ENCODE data around the gene GTSE1.
A peak's percentile ranks its signal among the peaks of the same experiment; 100 is the strongest.

The GTSE1 gene

DNA sequence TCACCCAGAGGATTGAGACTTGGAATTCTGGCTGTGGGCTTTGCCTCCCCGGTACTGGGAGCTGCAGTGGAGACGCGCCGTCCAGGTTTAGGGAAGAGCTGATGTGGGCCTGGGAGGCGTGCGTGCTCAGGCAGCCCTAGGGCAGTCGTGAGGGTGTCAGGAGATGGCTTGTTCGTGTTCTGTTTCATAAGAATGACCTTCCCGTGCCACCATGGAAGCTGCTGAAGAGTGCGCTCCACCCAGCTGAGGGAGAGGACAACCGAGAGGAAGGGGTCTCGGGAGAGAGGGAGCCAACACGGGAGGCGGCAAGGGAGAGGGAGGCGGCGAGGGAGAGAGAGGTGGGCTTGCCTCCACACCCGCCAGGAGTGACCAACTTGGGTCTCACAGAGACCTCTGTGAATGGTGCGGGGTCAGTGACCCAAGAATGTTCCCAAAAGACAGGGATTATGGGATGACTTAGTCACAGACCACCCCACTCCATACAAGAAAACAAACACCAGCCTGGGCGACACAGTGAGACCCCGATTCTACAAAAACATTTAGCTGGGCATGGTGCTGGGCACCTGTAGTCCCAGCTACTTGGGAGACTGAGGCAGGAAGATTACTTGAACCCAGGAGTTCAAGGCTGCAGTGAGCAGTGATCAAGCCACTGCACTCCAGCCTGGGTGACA lies 24.2 kb downstream of the GTSE1 start:
- H3K9me3 Mint-ChIP-seq: no peaks in the 10 kb centered on the region
- no peak overlapping the region for H3K27ac Mint-ChIP-seq
- CTCF ChIA-PET: no interaction called here
- H3K36me3 Mint-ChIP-seq: peaks cover 77% of the 10 kb centered on the region
- DNase-seq: no peak
- no peaks in the 10 kb centered on the region for H3K27me3 Mint-ChIP-seq
- no peaks in the 10 kb centered on the region for H3K4me1 Mint-ChIP-seq
- H3K4me3 Mint-ChIP-seq: no peak overlapping the region

DNA sequence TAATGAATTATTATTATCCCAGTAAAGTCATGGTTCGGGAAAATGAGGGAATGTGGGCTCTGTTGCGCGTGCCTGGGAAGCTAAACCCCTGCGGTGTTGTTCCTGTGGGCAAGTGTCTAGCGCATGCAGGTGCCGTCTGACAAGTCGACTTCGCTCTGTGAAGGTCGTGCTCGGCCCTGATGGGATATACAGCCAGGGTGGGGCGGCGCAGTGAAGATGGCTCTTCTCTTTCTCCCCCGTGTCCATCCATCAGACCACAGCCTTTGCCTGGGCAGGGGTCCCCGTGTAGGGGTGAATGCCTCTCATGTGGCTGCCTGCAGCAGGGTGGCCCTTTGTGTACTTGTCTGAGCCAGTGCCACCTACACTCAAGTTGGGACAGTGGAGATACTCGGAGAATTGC lies 26.0 kb downstream of the GTSE1 start:
- Mint-ChIP-seq H3K27me3 (no peaks in the 10 kb centered on the region), H3K27ac (no peak overlapping the region), H3K9me3 (no peaks in the 10 kb centered on the region), H3K4me1 (no peaks in the 10 kb centered on the region), H3K4me3 (no peak overlapping the region), H3K36me3 (peaks cover 69% of the 10 kb centered on the region)
- no peak for DNase-seq
- CTCF ChIA-PET: no interaction called here

- Mint-ChIP-seq H3K27me3 (no peaks in the 10 kb centered on the region), H3K4me3 (no peak overlapping the region), H3K4me1 (no peaks in the 10 kb centered on the region), H3K9me3 (no peaks in the 10 kb centered on the region), H3K27ac (no peak overlapping the region), H3K36me3 (peaks cover 69% of the 10 kb centered on the region)
- no peak for DNase-seq
- CTCF ChIA-PET: no interaction called here
These were observed 26.5 kb downstream of the GTSE1 start for GRCh38 chr22:46323162-46323561.

- H3K27ac Mint-ChIP-seq: no peak overlapping the region
- CTCF ChIA-PET: no interaction called here
- H3K27me3 Mint-ChIP-seq: no peaks in the 10 kb centered on the region
- H3K36me3 Mint-ChIP-seq: peaks cover 65% of the 10 kb centered on the region
- no peak overlapping the region for H3K4me3 Mint-ChIP-seq
- DNase-seq: no peak
- no peaks in the 10 kb centered on the region for H3K9me3 Mint-ChIP-seq
- H3K4me1 Mint-ChIP-seq: no peaks in the 10 kb centered on the region
These were observed 29.5 kb downstream of the GTSE1 start for GRCh38 chr22:46326066-46326680.

DNA sequence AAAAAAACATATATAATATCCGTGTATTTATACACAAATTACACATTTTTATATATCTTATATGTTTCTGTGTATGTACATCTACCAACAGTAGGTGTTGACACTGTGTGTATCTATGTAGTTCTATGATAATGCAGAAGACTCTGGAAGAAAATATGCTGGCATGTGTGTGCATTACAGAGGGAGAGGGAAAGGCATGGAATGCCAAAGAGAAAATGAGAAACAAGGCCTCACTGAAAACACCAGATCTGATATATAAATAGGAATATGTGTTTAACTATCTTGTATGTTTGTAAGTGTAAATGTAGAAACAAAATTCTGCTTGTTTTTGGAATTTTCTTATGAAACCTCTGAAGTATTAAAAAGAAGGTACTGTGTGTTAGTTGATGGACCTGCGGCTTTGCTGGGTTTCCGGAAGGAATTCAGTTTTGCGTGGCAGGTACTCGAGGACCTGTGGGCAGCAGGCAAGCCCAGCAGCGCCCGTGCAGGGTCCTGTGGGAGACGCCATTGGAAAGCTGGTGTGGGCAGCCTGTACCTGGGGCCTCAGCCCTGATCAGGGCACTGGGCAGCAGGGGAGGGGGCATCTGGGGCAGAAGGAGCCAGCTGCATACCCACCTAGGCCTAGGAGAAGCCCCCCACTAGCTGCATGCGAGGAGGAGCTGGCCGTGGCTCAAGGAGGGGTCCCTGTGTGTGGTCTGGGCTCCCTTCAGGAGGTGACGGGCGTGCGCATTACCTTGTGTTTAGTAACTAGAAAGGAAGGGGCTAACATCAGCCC lies 31.2 kb downstream of the GTSE1 start:
- H3K9me3 Mint-ChIP-seq: no peaks in the 10 kb centered on the region
- no peak overlapping the region for H3K4me3 Mint-ChIP-seq
- no peaks in the 10 kb centered on the region for H3K4me1 Mint-ChIP-seq
- peak overlapping the region; percentile 60 for H3K27ac Mint-ChIP-seq
- peaks cover 61% of the 10 kb centered on the region for H3K36me3 Mint-ChIP-seq
- CTCF ChIA-PET: interaction anchor here (1.7 kb wide), 1 partner anchor 315 kb away, joined by 3 read pairs; no protein-coding TSS in a partner anchor
- DNase-seq: no peak
- no peaks in the 10 kb centered on the region for H3K27me3 Mint-ChIP-seq

DNA sequence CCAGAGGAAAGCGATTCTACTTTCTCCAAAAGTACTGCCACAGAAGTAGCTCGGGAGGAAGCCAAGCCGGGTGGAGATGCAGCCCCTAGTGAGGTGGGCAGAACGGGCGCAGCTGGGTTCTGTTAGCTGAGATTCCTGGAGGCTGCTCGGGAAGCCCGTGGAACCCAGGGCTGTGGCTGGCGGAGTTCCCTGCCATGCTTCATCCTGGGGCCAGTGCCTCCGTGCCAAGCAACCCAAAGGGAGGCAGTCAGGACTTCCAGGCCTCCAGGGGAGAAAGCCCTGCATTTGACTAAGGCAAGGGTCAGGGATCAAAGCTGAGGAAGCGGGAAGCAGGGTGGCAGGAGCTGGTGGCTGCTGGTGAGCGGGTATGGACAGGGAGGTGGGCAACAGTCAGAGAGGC lies 32.1 kb downstream of the GTSE1 start:
- peaks cover 63% of the 10 kb centered on the region for H3K36me3 Mint-ChIP-seq
- no peaks in the 10 kb centered on the region for H3K9me3 Mint-ChIP-seq
- DNase-seq: no peak
- H3K4me3 Mint-ChIP-seq: no peak overlapping the region
- no peaks in the 10 kb centered on the region for H3K27me3 Mint-ChIP-seq
- no peak overlapping the region for H3K27ac Mint-ChIP-seq
- H3K4me1 Mint-ChIP-seq: no peaks in the 10 kb centered on the region
- CTCF ChIA-PET: interaction anchor here (1.7 kb wide), 1 partner anchor 316 kb away, joined by 3 read pairs; no protein-coding TSS in a partner anchor

GRCh38 chr22:46329616-46330015 lies 32.9 kb downstream of the GTSE1 start:
- CTCF ChIA-PET: interaction anchor here (1.7 kb wide), 1 partner anchor 316 kb away, joined by 3 read pairs; no protein-coding TSS in a partner anchor
- DNase-seq: no peak
- peaks cover 5% of the 10 kb centered on the region for H3K4me1 Mint-ChIP-seq
- H3K36me3 Mint-ChIP-seq: peaks cover 55% of the 10 kb centered on the region
- H3K27me3 Mint-ChIP-seq: no peaks in the 10 kb centered on the region
- H3K9me3 Mint-ChIP-seq: no peaks in the 10 kb centered on the region
- no peak overlapping the region for H3K4me3 Mint-ChIP-seq
- H3K27ac Mint-ChIP-seq: no peak overlapping the region

GRCh38 chr22:46330426-46330825 lies 33.8 kb downstream of the GTSE1 start:
- no peak overlapping the region for H3K4me3 Mint-ChIP-seq
- peaks cover 10% of the 10 kb centered on the region for H3K4me1 Mint-ChIP-seq
- H3K9me3 Mint-ChIP-seq: no peaks in the 10 kb centered on the region
- no peak for DNase-seq
- no peaks in the 10 kb centered on the region for H3K27me3 Mint-ChIP-seq
- peaks cover 49% of the 10 kb centered on the region for H3K36me3 Mint-ChIP-seq
- H3K27ac Mint-ChIP-seq: no peak overlapping the region
- CTCF ChIA-PET: no interaction called here

DNA sequence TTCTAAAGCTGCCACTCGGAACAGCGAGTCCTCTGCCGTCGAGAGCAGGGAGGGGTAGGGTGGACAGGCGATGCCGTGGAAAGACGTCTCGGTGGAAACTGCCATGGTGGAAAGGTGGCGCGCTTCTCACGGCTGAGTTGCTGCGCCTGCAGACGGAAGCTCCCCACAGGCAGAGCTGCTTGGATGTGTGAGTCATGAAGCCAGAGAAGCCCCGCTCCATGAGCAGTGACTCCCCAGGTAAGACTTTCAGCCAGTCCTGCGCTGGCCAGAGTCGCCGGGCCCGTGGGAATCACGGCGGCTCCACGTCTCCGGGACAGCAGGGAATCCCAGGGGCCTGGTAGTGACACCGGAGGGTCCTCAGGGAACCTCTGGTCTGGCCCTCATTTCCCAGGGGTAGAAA lies 34.8 kb downstream of the GTSE1 start:
- Mint-ChIP-seq H3K4me1 (peaks cover 14% of the 10 kb centered on the region), H3K27me3 (no peaks in the 10 kb centered on the region), H3K4me3 (no peak overlapping the region), H3K9me3 (no peaks in the 10 kb centered on the region), H3K36me3 (peaks cover 44% of the 10 kb centered on the region), H3K27ac (no peak overlapping the region)
- DNase-seq: no peak
- CTCF ChIA-PET: no interaction called here

DNA sequence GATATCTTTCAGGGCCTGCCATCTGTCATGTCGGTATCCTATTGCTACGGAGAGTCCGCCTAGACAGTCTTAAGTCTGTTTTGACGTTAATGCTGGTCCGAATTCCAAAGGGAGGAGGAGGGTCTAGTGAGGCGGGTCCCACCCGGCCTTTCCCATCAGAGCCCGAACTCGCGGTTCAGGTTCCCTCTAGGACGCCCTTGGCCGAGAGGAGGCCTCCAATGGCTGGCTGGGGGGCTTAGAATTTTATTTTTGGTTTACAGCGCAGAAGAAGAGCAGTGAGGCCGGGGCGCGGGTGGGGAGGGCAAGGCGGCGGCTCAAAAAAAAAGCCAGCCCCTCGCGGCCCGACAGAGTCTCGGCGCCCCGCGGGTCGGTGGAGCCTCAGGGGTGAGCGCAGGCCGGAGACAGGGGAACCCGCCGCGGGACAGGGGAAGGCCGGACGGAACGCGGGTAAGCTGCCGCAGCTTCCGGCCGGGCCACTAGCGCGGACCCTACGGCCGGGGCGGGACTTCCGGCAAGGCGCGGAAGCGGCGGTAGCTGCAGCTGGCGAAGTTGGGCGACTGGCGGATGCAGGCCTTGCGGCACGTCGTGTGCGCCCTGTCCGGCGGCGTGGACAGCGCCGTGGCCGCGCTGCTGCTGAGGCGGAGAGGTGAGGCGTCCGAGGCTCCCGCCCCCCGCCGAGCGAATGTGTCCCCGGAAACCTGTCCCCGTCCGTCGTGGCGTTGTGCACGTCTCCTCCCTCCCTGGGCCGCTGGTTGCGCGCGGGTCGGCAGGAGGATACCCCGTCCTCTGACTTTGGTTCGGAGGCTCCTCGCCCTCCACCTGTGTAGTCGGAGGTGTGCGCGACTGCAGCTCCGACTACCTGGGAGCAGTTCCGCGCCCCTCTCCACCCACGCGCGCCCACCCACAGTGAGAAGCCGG lies 38.8 kb downstream of the GTSE1 start, which contains the start of gene TRMU:
Gene TRMU, plus strand, starts transcription at position 514 of the 918 bp plus-strand sequence. Its CDS starts 51 bp downstream, at position 565.
- H3K4me3 Mint-ChIP-seq: peak within 1 kb of the TSS; percentile 97
- H3K36me3 Mint-ChIP-seq: peaks cover 47% of the 10 kb centered on the region
- CTCF ChIA-PET: interaction anchor here (1.4 to 1.6 kb wide), 2 partner anchors 206 to 213 kb away, joined by 4 to 5 read pairs; no protein-coding TSS in a partner anchor
- DNase-seq: peak; percentile 82
- H3K9me3 Mint-ChIP-seq: no peaks in the 10 kb centered on the region
- H3K27ac Mint-ChIP-seq: peak within 1 kb of the TSS; percentile 93
- H3K4me1 Mint-ChIP-seq: peaks cover 35% of the 10 kb centered on the region
- no peaks in the 10 kb centered on the region for H3K27me3 Mint-ChIP-seq

DNA sequence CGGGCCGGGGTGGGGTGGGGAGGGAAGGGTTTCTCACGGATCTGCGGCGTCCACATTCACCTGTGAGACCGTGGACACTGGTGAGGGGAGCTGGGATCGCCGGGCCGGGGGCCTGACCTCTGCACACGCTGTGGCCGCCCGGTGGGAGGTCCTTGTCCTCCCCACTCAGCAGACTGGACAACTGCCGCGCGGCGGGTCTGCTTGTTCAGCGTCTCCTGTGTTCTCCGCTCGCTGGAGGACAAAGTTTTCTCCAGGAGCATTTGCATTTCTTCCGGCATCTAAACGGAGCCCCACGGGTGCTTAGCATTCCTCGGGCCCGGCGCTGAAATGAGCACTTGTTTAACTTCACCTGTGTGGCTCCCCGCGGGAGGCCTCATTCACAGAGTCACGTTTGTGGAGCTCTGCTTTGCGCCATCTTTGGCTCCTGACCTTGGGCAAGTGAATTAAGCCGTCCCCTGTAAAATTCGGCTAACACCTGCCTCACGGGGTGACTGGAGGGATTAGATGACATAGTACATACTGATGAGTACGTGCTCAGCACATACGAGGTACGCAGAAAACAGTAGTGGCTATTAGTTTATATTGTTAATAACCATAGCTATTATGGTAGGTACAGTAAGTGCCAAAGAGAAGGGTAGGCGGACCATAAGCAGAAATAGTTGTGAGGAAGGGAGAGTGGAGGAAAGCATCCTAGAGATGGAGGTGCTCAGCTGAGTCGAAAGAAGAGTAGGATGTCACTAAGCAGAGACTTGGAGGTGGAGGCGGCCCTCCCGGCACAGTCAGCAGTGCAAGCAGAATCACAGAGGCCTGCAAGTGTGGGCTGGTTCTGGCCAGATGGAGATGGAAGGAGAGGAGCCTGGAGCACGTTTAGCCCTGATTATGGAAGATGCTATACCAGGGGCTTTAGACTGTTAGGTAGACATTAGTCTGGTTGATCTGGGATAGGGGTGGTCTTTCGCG lies 39.7 kb downstream of the GTSE1 start:
- peak overlapping the region; percentile 97 for H3K4me3 Mint-ChIP-seq
- H3K4me1 Mint-ChIP-seq: peaks cover 35% of the 10 kb centered on the region
- H3K27ac Mint-ChIP-seq: peak overlapping the region; percentile 93
- DNase-seq: peak; percentile 45
- no peaks in the 10 kb centered on the region for H3K9me3 Mint-ChIP-seq
- H3K36me3 Mint-ChIP-seq: peaks cover 50% of the 10 kb centered on the region
- CTCF ChIA-PET: interaction anchor here (1.3 to 1.6 kb wide), 3 partner anchors 205 to 214 kb away, joined by 3 to 5 read pairs (median 4); no protein-coding TSS in a partner anchor
- no peaks in the 10 kb centered on the region for H3K27me3 Mint-ChIP-seq

DNA sequence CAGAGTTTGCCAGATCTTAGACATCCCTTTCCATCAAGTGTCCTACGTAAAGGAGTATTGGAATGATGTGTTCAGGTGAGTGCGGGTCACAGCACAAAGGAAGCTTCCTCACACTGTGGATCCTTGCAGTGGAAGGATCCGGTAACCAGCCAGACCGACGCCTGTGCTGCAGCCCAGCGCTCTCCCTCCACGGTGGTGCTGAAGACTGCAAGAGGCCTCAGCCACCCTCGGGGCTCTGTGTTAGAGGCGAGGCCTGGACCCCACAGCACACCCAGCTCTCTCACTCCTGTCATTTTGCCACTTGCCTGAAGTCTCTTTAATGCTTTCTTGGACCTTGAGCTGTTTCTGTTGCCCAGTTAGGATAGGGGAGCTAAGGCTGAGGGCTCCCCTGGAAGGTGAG lies 41.2 kb downstream of the GTSE1 start:
- no peaks in the 10 kb centered on the region for H3K27me3 Mint-ChIP-seq
- no peaks in the 10 kb centered on the region for H3K9me3 Mint-ChIP-seq
- peaks cover 35% of the 10 kb centered on the region for H3K4me1 Mint-ChIP-seq
- H3K27ac Mint-ChIP-seq: no peak overlapping the region
- no peak overlapping the region for H3K4me3 Mint-ChIP-seq
- peaks cover 49% of the 10 kb centered on the region for H3K36me3 Mint-ChIP-seq
- CTCF ChIA-PET: no interaction called here
- DNase-seq: no peak

- no peaks in the 10 kb centered on the region for H3K9me3 Mint-ChIP-seq
- H3K4me3 Mint-ChIP-seq: no peak overlapping the region
- H3K4me1 Mint-ChIP-seq: peaks cover 35% of the 10 kb centered on the region
- no peak overlapping the region for H3K27ac Mint-ChIP-seq
- no peaks in the 10 kb centered on the region for H3K27me3 Mint-ChIP-seq
- peaks cover 47% of the 10 kb centered on the region for H3K36me3 Mint-ChIP-seq
- CTCF ChIA-PET: no interaction called here
- DNase-seq: no peak
These were observed 42.0 kb downstream of the GTSE1 start for GRCh38 chr22:46338636-46339035.

Data from activated naive CD4-positive, alpha-beta T cell treated with anti-CD3 and anti-CD28 coated beads, Interleukin-2, amount 10 ng/mL, durations not matched to agents 7 days and 5 days (primary cell).